Measurements from ENCODE around the gene MAPK12. TPM values are rescaled to one million over a fixed set of nuclear protein-coding genes. Genes with fewer than 3 reads are reported as not detected.

MAPK12 gene
- total RNA-seq, 1 donor from 2014 or later, result 88.5 TPM

- Mint-ChIP-seq H3K4me1 (ENCODE audit: low read depth, unreplicated experiment) (no peaks in the 10 kb centered on the region), H3K27me3 (ENCODE audit: unreplicated experiment) (no peaks in the 10 kb centered on the region), H3K36me3 (ENCODE audit: unreplicated experiment) (no peaks in the 10 kb centered on the region), H3K9me3 (ENCODE audit: unreplicated experiment) (no peaks in the 10 kb centered on the region), H3K27ac (ENCODE audit: unreplicated experiment) (no peak overlapping the region), H3K4me3 (ENCODE audit: unreplicated experiment) (no peak overlapping the region)
- TF ChIP-seq, protein P1, sequence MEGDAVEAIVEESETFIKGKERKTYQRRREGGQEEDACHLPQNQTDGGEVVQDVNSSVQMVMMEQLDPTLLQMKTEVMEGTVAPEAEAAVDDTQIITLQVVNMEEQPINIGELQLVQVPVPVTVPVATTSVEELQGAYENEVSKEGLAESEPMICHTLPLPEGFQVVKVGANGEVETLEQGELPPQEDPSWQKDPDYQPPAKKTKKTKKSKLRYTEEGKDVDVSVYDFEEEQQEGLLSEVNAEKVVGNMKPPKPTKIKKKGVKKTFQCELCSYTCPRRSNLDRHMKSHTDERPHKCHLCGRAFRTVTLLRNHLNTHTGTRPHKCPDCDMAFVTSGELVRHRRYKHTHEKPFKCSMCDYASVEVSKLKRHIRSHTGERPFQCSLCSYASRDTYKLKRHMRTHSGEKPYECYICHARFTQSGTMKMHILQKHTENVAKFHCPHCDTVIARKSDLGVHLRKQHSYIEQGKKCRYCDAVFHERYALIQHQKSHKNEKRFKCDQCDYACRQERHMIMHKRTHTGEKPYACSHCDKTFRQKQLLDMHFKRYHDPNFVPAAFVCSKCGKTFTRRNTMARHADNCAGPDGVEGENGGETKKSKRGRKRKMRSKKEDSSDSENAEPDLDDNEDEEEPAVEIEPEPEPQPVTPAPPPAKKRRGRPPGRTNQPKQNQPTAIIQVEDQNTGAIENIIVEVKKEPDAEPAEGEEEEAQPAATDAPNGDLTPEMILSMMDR (IDR thresholded peaks at IDR 0.05; ENCODE audit: partially characterized antibody, unreplicated experiment), result no peak
- no peak for DNase-seq
Observed at GRCh38 chr22:50286701-50287318, 25.3 kb upstream of the MAPK12 start.

GRCh38 chr22:50286275-50286674, 24.8 kb upstream of the MAPK12 start:
- Mint-ChIP-seq H3K9me3 (ENCODE audit: unreplicated experiment) (no peaks in the 10 kb centered on the region), H3K36me3 (ENCODE audit: unreplicated experiment) (no peaks in the 10 kb centered on the region), H3K27me3 (ENCODE audit: unreplicated experiment) (no peaks in the 10 kb centered on the region), H3K4me3 (ENCODE audit: unreplicated experiment) (no peak overlapping the region), H3K4me1 (ENCODE audit: low read depth, unreplicated experiment) (no peaks in the 10 kb centered on the region), H3K27ac (ENCODE audit: unreplicated experiment) (no peak overlapping the region)
- DNase-seq, result no peak
- TF ChIP-seq, protein P1 (IDR thresholded peaks at IDR 0.05; ENCODE audit: partially characterized antibody, unreplicated experiment), result no peak

DNA sequence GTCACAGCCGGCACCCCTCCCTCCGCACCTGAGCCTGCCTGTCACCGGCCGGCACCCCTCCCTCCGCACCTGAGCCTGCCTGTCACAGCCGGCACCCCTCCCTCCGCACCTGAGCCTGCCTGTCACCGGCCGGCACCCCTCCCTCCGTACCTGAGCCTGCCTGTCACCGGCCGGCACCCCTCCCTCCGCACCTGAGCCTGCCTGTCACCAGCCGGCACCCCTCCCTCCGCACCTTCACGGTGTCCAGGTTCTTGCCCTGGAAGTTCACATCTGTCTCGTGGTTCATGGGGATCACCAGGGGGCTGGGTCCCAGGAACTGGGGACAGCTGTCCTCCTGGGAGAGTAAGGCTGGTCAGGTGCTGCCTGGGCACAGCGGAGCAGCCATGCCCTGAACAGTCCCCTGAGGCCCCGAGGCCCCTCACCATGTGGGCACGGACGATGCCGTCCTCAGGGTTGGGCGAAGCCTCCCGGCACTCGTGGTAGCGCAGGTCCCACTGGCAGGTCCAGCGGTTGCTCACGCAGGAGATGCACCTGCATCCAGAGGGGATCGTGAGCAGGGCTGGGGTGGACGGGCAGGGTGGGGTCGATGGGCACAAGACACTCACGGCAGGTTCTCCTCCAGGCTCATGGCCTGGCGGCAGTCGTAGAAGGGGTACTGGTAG, 24.2 kb upstream of the MAPK12 start:
- DNase-seq, result no peak
- H3K4me3 Mint-ChIP-seq (ENCODE audit: unreplicated experiment), result no peak overlapping the region
- TF ChIP-seq, protein P1 (IDR thresholded peaks at IDR 0.05; ENCODE audit: partially characterized antibody, unreplicated experiment), result no peak
- no peaks in the 10 kb centered on the region for H3K4me1 Mint-ChIP-seq (ENCODE audit: low read depth, unreplicated experiment)
- H3K9me3 Mint-ChIP-seq (ENCODE audit: unreplicated experiment), result no peaks in the 10 kb centered on the region
- no peak overlapping the region for H3K27ac Mint-ChIP-seq (ENCODE audit: unreplicated experiment)
- no peaks in the 10 kb centered on the region for H3K27me3 Mint-ChIP-seq (ENCODE audit: unreplicated experiment)
- H3K36me3 Mint-ChIP-seq (ENCODE audit: unreplicated experiment), result no peaks in the 10 kb centered on the region

- H3K4me1 Mint-ChIP-seq (ENCODE audit: low read depth, unreplicated experiment), result no peaks in the 10 kb centered on the region
- no peak overlapping the region for H3K4me3 Mint-ChIP-seq (ENCODE audit: unreplicated experiment)
- no peak for DNase-seq
- TF ChIP-seq, protein P1 (IDR thresholded peaks at IDR 0.05; ENCODE audit: partially characterized antibody, unreplicated experiment), result no peak
- H3K9me3 Mint-ChIP-seq (ENCODE audit: unreplicated experiment), result no peaks in the 10 kb centered on the region
- no peaks in the 10 kb centered on the region for H3K27me3 Mint-ChIP-seq (ENCODE audit: unreplicated experiment)
- no peaks in the 10 kb centered on the region for H3K36me3 Mint-ChIP-seq (ENCODE audit: unreplicated experiment)
- no peak overlapping the region for H3K27ac Mint-ChIP-seq (ENCODE audit: unreplicated experiment)
Observed at GRCh38 chr22:50284479-50284878, 23.0 kb upstream of the MAPK12 start.

DNA sequence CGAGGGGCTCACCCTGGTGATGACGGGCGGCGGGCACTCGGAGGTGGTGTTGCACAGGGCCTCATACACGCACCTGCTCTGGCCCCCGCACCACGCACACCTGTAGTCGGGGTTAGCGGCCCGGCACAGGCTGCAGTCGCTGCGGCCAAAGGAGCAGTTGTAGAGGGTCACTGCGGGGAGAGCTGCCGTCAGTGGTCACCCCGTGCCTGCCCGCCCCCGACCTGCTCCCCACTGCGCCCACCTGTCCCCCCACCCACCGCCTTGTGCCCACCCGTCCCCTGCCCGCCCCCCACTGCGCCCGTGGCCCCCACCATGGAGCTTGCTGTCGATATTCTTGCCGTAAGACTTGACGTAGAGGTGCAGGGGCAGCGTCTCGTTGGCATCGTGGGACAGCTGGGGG, 22.3 kb upstream of the MAPK12 start:
- TF ChIP-seq, protein P1 (IDR thresholded peaks at IDR 0.05; ENCODE audit: partially characterized antibody, unreplicated experiment), result no peak
- no peaks in the 10 kb centered on the region for H3K36me3 Mint-ChIP-seq (ENCODE audit: unreplicated experiment)
- no peaks in the 10 kb centered on the region for H3K4me1 Mint-ChIP-seq (ENCODE audit: low read depth, unreplicated experiment)
- H3K9me3 Mint-ChIP-seq (ENCODE audit: unreplicated experiment), result no peaks in the 10 kb centered on the region
- no peaks in the 10 kb centered on the region for H3K27me3 Mint-ChIP-seq (ENCODE audit: unreplicated experiment)
- no peak overlapping the region for H3K27ac Mint-ChIP-seq (ENCODE audit: unreplicated experiment)
- no peak overlapping the region for H3K4me3 Mint-ChIP-seq (ENCODE audit: unreplicated experiment)
- no peak for DNase-seq

All from glutamatergic neuron (in vitro differentiated cells).